ENCODE results near the gene FCRLB. TPM values are rescaled to one million over a fixed set of nuclear protein-coding genes. Genes with fewer than 3 reads are reported as not detected.
"Not testable (repeated sequence)": the region's sequence is repeated elsewhere in the genome, so short reads cannot be mapped to it uniquely, and the experiment has no call there.

Gene FCRLB, protein sequence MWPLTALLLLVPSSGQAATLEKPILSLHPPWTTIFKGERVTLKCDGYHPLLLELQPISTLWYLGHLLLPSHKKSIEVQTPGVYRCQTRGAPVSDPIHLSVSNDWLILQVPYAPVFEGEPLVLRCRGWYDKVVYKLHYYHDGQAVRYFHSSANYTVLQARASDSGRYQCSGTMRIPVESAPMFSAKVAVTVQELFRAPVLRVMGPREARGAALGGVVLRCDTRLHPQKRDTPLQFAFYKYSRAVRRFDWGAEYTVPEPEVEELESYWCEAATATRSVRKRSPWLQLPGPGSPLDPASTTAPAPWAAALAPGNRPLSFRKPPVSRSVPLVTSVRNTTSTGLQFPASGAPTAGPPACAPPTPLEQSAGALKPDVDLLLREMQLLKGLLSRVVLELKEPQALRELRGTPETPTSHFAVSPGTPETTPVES
- total RNA-seq: not detected in 2 replicates

GRCh38 chr1:161720956-161721737 is at the start of gene FCRLB:
Gene FCRLB, plus strand, starts transcription at chr1:161721544. Its CDS starts 1,129 bp downstream, at chr1:161722673.
- H3K4me3 Mint-ChIP-seq: no peak within 1 kb of the TSS
- no peaks in the 10 kb centered on the region for H3K9me3 Mint-ChIP-seq
- no peak within 1 kb of the TSS for H3K27ac Mint-ChIP-seq
- H3K27me3 Mint-ChIP-seq: peaks cover 68% of the 10 kb centered on the region
- no peak for DNase-seq
- intact Hi-C loops (cut with micrococcal nuclease): no loop called here
- H3K4me1 Mint-ChIP-seq: peaks cover 21% of the 10 kb centered on the region
- H3K36me3 Mint-ChIP-seq (ENCODE audit: low read depth): no peaks in the 10 kb centered on the region

GRCh38 chr1:161673437-161673836 is 47.9 kb upstream of the FCRLB start:
- H3K4me3 Mint-ChIP-seq, H3K4me1 Mint-ChIP-seq: not testable (repeated sequence)

DNA sequence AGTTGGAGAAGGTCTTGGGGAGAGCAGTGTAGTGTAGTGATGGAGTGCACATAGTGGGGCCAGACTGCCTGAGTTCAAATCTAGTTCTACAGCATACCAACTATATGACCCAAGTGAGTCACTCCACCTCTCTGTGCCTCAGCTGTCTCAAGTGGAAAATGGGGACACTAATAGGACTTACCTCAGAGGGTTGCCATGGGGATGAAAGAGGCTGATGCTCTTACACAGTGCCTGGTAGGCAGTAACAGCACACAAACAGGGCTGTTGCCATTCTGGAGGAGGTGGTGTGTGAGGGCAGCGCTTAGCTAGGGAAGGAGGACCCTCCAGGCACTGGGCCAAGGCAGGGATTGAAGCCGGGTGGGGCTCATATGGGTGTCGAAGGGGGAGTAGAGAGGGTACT is 46.9 kb upstream of the FCRLB start:
- H3K27me3 Mint-ChIP-seq; H3K36me3 Mint-ChIP-seq (ENCODE audit: low read depth); H3K9me3 Mint-ChIP-seq; H3K4me3 Mint-ChIP-seq; intact Hi-C loops (cut with micrococcal nuclease); H3K4me1 Mint-ChIP-seq; H3K27ac Mint-ChIP-seq; DNase-seq: not testable (repeated sequence)

More at GRCh38 chr1:161673437-161673836, 47.9 kb upstream of the FCRLB start:
- intact Hi-C loops (cut with micrococcal nuclease); H3K9me3 Mint-ChIP-seq; H3K36me3 Mint-ChIP-seq (ENCODE audit: low read depth); H3K27ac Mint-ChIP-seq; H3K27me3 Mint-ChIP-seq; DNase-seq: not testable (repeated sequence)

DNA sequence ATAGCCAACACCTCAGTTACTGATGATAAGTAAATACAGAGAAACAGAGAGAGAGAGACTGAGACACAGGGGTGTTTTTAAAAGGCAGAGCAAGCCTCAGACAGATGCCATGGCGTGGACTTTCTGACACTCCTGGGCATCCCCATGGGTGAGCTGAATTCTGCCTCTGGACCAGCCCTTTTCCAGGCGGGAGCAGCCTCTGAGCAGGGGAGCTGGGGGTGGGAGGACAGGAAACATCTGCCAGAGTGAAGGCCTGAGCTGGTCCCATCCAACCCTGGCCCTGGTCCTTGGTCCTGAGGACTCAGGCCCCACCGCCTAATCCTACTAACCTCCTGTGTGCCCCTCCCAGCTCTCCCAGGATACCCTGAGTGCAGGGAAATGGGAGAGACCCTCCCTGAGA is 46.4 kb upstream of the FCRLB start:
- DNase-seq; H3K4me1 Mint-ChIP-seq; H3K9me3 Mint-ChIP-seq; intact Hi-C loops (cut with micrococcal nuclease); H3K4me3 Mint-ChIP-seq; H3K27ac Mint-ChIP-seq; H3K36me3 Mint-ChIP-seq (ENCODE audit: low read depth); H3K27me3 Mint-ChIP-seq: not testable (repeated sequence)

DNA sequence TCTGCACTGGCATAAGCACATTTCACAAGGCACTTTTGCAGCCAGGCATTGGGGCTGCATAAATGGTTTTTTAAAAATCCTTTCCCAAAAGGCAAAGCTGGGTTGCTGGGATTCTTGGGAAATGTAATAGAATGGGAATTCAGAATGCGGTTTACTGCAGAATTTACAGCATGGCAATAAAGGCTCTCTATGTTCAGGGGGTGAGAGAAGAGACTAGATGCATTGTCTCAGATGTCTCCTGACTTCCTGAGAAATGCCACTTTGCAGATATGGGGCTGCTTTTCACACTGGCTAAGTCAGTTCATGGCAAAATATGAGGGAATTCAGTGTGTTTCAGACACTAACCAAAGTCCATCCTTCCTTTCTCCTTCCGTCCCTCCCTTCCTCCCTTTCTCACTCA is 44.9 kb upstream of the FCRLB start:
- Mint-ChIP-seq H3K36me3 (ENCODE audit: low read depth) (no peaks in the 10 kb centered on the region), H3K9me3 (no peaks in the 10 kb centered on the region), H3K27me3 (peaks cover 6% of the 10 kb centered on the region), H3K4me1 (peaks cover 4% of the 10 kb centered on the region), H3K27ac (no peak overlapping the region), H3K4me3 (no peak overlapping the region)
- no peak for DNase-seq
- intact Hi-C loops (cut with micrococcal nuclease): no loop called here

- intact Hi-C loops (cut with micrococcal nuclease): no loop called here
- H3K27ac Mint-ChIP-seq: no peak overlapping the region
- DNase-seq: no peak
These were observed 44.2 kb upstream of the FCRLB start for GRCh38 chr1:161676958-161677689.

DNA sequence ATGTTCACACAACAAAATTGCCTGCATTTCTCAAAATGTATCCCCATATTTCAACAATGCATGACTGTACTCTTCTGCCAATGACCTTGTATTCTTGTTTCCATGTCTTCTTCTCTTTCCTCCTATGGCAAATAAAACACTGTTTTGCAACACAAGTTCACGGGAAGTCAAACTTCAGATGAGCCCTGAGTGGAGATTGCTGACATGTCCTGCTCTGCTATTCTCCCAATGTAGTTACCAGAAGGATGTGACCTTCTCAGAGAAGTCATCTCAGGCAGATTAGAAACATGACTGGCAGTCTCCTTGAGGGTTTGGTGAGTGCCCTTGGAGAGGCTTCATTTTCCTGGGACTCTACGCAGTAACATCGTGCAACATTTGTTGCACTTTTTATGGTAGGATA is 42.8 kb upstream of the FCRLB start:
- no peak for DNase-seq
- no peaks in the 10 kb centered on the region for H3K9me3 Mint-ChIP-seq
- peaks cover 2% of the 10 kb centered on the region for H3K4me1 Mint-ChIP-seq
- H3K36me3 Mint-ChIP-seq (ENCODE audit: low read depth): no peaks in the 10 kb centered on the region
- H3K4me3 Mint-ChIP-seq: no peak overlapping the region
- intact Hi-C loops (cut with micrococcal nuclease): no loop called here
- H3K27me3 Mint-ChIP-seq: peaks cover 19% of the 10 kb centered on the region
- H3K27ac Mint-ChIP-seq: no peak overlapping the region

More at GRCh38 chr1:161676958-161677689, 44.2 kb upstream of the FCRLB start:
- no peak overlapping the region for H3K4me3 Mint-ChIP-seq
- H3K4me1 Mint-ChIP-seq: peaks cover 2% of the 10 kb centered on the region
- H3K9me3 Mint-ChIP-seq: no peaks in the 10 kb centered on the region
- no peaks in the 10 kb centered on the region for H3K36me3 Mint-ChIP-seq (ENCODE audit: low read depth)
- H3K27me3 Mint-ChIP-seq: peaks cover 11% of the 10 kb centered on the region

DNA sequence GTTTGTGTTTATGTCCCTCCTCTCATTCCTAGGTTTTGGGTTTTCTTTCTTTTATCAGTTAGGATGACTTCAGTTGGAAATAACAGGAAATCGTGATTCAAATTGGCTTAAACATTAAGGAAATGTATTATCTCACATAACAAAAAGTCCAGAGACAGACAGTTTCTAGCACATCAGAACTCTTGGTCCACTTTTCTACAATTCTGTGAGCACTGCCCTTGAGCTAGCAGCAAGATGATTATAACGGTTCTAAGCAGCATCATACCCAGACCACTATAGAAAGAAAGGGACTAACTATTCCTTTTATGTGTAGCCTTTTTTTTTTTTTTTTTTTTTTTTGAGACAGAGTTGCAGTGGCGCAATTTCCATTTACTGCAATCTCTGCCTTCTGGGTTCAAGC is 39.5 kb upstream of the FCRLB start:
- Mint-ChIP-seq H3K4me1 (no peaks in the 10 kb centered on the region), H3K27ac (no peak overlapping the region), H3K9me3 (no peaks in the 10 kb centered on the region), H3K4me3 (no peak overlapping the region), H3K27me3 (peaks cover 38% of the 10 kb centered on the region), H3K36me3 (ENCODE audit: low read depth) (no peaks in the 10 kb centered on the region)
- intact Hi-C loops (cut with micrococcal nuclease): no loop called here
- no peak for DNase-seq

GRCh38 chr1:161688946-161689345 is 32.4 kb upstream of the FCRLB start:
- H3K4me3 Mint-ChIP-seq: no peak overlapping the region
- intact Hi-C loops (cut with micrococcal nuclease): no loop called here
- H3K27ac Mint-ChIP-seq: no peak overlapping the region
- H3K9me3 Mint-ChIP-seq: no peaks in the 10 kb centered on the region
- DNase-seq: no peak
- H3K4me1 Mint-ChIP-seq: no peaks in the 10 kb centered on the region
- H3K36me3 Mint-ChIP-seq (ENCODE audit: low read depth): no peaks in the 10 kb centered on the region
- H3K27me3 Mint-ChIP-seq: peaks cover 36% of the 10 kb centered on the region

GRCh38 chr1:161691846-161692245 is 29.5 kb upstream of the FCRLB start:
- H3K36me3 Mint-ChIP-seq (ENCODE audit: low read depth): no peaks in the 10 kb centered on the region
- H3K9me3 Mint-ChIP-seq: peaks cover 11% of the 10 kb centered on the region
- H3K27ac Mint-ChIP-seq: no peak overlapping the region
- DNase-seq: no peak
- intact Hi-C loops (cut with micrococcal nuclease): no loop called here
- H3K27me3 Mint-ChIP-seq: peaks cover 45% of the 10 kb centered on the region
- no peak overlapping the region for H3K4me3 Mint-ChIP-seq
- H3K4me1 Mint-ChIP-seq: no peaks in the 10 kb centered on the region

DNA sequence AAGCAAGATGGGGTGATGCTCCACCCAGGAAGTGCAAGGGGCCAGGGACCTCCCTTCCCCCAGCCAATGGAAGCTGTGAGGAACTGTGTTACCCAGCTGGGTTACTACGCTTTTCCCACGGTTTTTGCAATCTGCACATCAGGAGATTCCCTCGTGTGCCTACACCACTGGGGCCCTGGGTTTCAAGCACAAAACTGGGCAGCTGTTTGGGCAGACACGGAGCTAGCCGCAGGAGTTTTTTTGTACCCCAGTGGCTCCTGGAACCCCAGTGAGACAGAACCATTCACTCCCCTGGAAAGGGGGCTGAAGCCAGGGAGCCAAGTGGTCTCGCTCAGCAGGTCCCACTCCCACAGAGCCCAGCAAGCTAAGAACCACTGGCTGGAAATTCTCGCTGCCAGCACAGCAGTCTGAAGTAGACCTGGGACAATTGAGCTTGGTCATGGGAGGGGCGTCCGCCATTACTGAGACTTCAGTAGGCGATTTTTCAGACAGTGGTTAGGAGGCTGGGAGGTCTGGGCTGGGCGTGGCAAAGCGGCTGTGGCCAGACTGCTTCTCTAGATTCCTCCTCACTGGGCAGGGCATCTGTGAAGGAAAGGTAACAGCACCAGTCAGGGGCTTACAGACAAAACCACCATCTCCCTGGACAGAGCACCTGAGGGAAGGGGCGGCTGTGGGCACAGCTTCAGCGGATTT is 28.2 kb upstream of the FCRLB start:
- DNase-seq; H3K4me1 Mint-ChIP-seq; H3K36me3 Mint-ChIP-seq (ENCODE audit: low read depth); H3K4me3 Mint-ChIP-seq; H3K27ac Mint-ChIP-seq; intact Hi-C loops (cut with micrococcal nuclease): not testable (repeated sequence)
- peaks cover 17% of the 10 kb centered on the region for H3K9me3 Mint-ChIP-seq
- H3K27me3 Mint-ChIP-seq: peaks cover 57% of the 10 kb centered on the region

- Mint-ChIP-seq H3K9me3 (peaks cover 17% of the 10 kb centered on the region), H3K27me3 (peaks cover 58% of the 10 kb centered on the region)
- H3K27ac Mint-ChIP-seq; H3K36me3 Mint-ChIP-seq (ENCODE audit: low read depth); H3K4me3 Mint-ChIP-seq; DNase-seq; intact Hi-C loops (cut with micrococcal nuclease); H3K4me1 Mint-ChIP-seq: not testable (repeated sequence)
These were observed 23.0 kb upstream of the FCRLB start for GRCh38 chr1:161698302-161698701.

DNA sequence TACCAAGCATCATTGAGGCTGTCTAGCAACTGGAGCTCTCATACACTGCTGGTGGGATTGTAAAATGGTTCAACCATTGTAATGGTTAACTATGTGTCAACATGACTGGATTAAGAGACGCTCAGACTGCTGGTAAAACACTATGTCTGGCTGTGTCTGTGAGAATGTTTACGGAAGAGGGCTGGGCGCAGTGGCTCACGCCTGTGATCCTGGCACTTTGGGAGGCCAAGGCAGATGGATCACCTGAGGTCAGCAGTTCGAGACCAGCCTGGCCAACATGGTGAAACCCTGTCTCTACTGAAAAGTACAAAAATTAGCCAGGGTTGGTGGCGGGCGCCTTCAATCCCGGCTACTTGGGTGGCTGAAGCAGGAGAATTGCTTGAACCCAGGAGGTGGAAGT is 19.1 kb upstream of the FCRLB start:
- Mint-ChIP-seq H3K4me3 (no peak overlapping the region), H3K27me3 (peaks cover 32% of the 10 kb centered on the region), H3K36me3 (ENCODE audit: low read depth) (no peaks in the 10 kb centered on the region), H3K9me3 (peaks cover 4% of the 10 kb centered on the region), H3K4me1 (no peaks in the 10 kb centered on the region), H3K27ac (no peak overlapping the region)
- peak; percentile 45 for DNase-seq
- intact Hi-C loops (cut with micrococcal nuclease): no loop called here
